OCI-LY7 (cell line): Measurements from ENCODE around the gene ALK. TPM values are rescaled to one million over a fixed set of nuclear protein-coding genes. Genes with fewer than 3 reads are reported as not detected.

ENCODE experiments used
- BruUV-seq: library from RNA; stranded (reverse); fragments of 400-500 nt; replicated peaks from 2 replicates; lab custom pipeline; 2021; lab: Mats Ljungman, UMichigan
- CTCF ChIA-PET: fragments of 300-600 bp; sonication (Branson Sonifier 250); formaldehyde crosslinking; loops from one replicate; lab custom pipeline; 2022; ENCODE audit warnings: antibody characterized with exemption; ENCODE audit not compliant: unreplicated experiment; lab: Charles Lee
- POLR2A ChIA-PET: fragments of 300-600 bp; sonication (Branson Sonifier 250); formaldehyde crosslinking; loops from one replicate; lab custom pipeline; 2022; ENCODE audit warnings: antibody characterized with exemption; lab: Charles Lee
- DNase-seq: peaks from one replicate; pipeline ENCODE4 v3.0.0-alpha.2; 2015; ENCODE audit warnings: low spot score
- H2AFZ ChIP-seq: fragments of 200-600 bp; sonication (generic), shearing (Covaris generic); 2 replicates; pipeline ENCODE4 v1.6.1; 2014; ENCODE audit warnings: mild to moderate bottlenecking, antibody characterized with exemption, low read length, moderate library complexity
- H3K27ac ChIP-seq: fragments of 200-600 bp; sonication (generic); 2 replicates; pipeline ENCODE4 v1.5.1; 2014; ENCODE audit warnings: mixed run types, low read depth, mild to moderate bottlenecking, moderate library complexity, low read length, inconsistent platforms; ENCODE audit not compliant: poor library complexity, severe bottlenecking
- H3K36me3 ChIP-seq: fragments of 200-600 bp; sonication (generic); 2 replicates; pipeline ENCODE4 v1.6.1; 2014; ENCODE audit warnings: mild to moderate bottlenecking, antibody characterized with exemption, low read length, moderate library complexity, mixed read lengths; ENCODE audit not compliant: insufficient read depth
- H3K4me1 ChIP-seq: fragments of 200-600 bp; sonication (generic); 2 replicates; pipeline ENCODE4 v1.5.1; 2014; ENCODE audit warnings: mild to moderate bottlenecking, low read length; ENCODE audit not compliant: insufficient read depth, poor library complexity, severe bottlenecking
- H3K4me2 ChIP-seq: fragments of 200-600 bp; sonication (generic); 2 replicates; pipeline ENCODE4 v1.6.1; 2014; ENCODE audit warnings: mild to moderate bottlenecking, low read length
- H3K4me3 ChIP-seq: fragments of 200-600 bp; sonication (generic); 2 replicates; pipeline ENCODE4 v1.5.1; 2014; ENCODE audit warnings: mild to moderate bottlenecking, low read depth, low read length; ENCODE audit not compliant: poor library complexity, severe bottlenecking
- H3K79me2 ChIP-seq: fragments of 200-600 bp; sonication (generic); 2 replicates; pipeline ENCODE4 v1.6.1; 2016; ENCODE audit warnings: low read depth, mild to moderate bottlenecking, low read length, moderate library complexity, mixed read lengths; ENCODE audit not compliant: insufficient read depth
- H3K9me2 ChIP-seq: fragments of 200-600 bp; sonication (generic); 2 replicates; pipeline ENCODE4 v1.6.1; 2016; ENCODE audit warnings: mild to moderate bottlenecking, low read length, mixed read lengths; ENCODE audit not compliant: insufficient read depth
- H3K9me3 ChIP-seq: fragments of 200-600 bp; sonication (generic); 2 replicates; pipeline ENCODE4 v1.6.1; 2014; ENCODE audit warnings: mild to moderate bottlenecking, mixed run types, low read length, mixed read lengths
- H4K20me1 ChIP-seq: fragments of 200-600 bp; sonication (generic); 2 replicates; pipeline ENCODE4 v1.6.1; 2014; ENCODE audit warnings: mild to moderate bottlenecking, antibody characterized with exemption, low read length, moderate library complexity, mixed read lengths; ENCODE audit not compliant: insufficient read depth
- CTCF ChIP-seq: fragments of 200-600 bp; sonication (generic); conservative IDR thresholded peaks from 2 replicates; pipeline ENCODE4 v1.5.1; 2014; ENCODE audit warnings: mild to moderate bottlenecking, antibody characterized with exemption, low read length, moderate library complexity, mixed read lengths
- EZH2phosphoT487 ChIP-seq: fragments of 200-600 bp; sonication (generic); IDR thresholded peaks from 2 replicates; pipeline ENCODE4 v1.6.1; 2018; ENCODE audit warnings: low read depth, borderline replicate concordance, mild to moderate bottlenecking, mixed run types, antibody characterized with exemption, low read length, moderate library complexity, mixed read lengths
- intact Hi-C: fragments of 100-400 bp; cut with micrococcal nuclease; formaldehyde crosslinking; loops from one replicate; pipeline ENCODE4 v1.10.0; 2022; ENCODE audit not compliant: unreplicated experiment
- total RNA-seq, 2 experiments: library from RNA; depleted of rRNA in 1 of 2; stranded (reverse); fragments of >200 nt in 1 of 2; shearing (Covaris generic) in 1 of 2; gene quantifications; 2 replicates each; pipeline ENCODE4 v1.2.3, GENCODE V29; 2014 to 2022

ALK gene
- total RNA-seq, 2 experiments from 2014 or later = 0.09 TPM; not detected in 1

GRCh38 chr2:29269765-29270109 lies 651.6 kb downstream of the ALK start:
- no peak for DNase-seq
- ChIA-PET POLR2A (no interaction called here), CTCF (no interaction called here)
- Histone ChIP-seq H3K9me3 (no peaks in the 10 kb centered on the region), H3K27ac (no peak overlapping the region), H2AFZ (no peak overlapping the region), H3K4me3 (no peak overlapping the region), H3K79me2 (no peaks in the 10 kb centered on the region), H3K4me2 (no peak overlapping the region), H3K36me3 (no peaks in the 10 kb centered on the region), H3K9me2 (no peaks in the 10 kb centered on the region), H3K4me1 (no peaks in the 10 kb centered on the region), H4K20me1 (no peaks in the 10 kb centered on the region; the same call in 1 of the 2 replicates)
- no TSS peak for BruUV-seq
- intact Hi-C loops = no loop called here
- TF ChIP-seq EZH2phosphoT487 (no peak), CTCF (no peak)

GRCh38 chr2:29269095-29269764 lies 652.2 kb downstream of the ALK start:
- no peak overlapping the region for H3K27ac ChIP-seq
- no TSS peak for BruUV-seq
- CTCF ChIA-PET = no interaction called here
- no peaks in the 10 kb centered on the region; the same call in 1 of the 2 replicates for H4K20me1 ChIP-seq
- no peak for DNase-seq
- no peak overlapping the region for H2AFZ ChIP-seq
- H3K4me2 ChIP-seq = no peak overlapping the region
- no peaks in the 10 kb centered on the region for H3K36me3 ChIP-seq
- H3K9me2 ChIP-seq = no peaks in the 10 kb centered on the region
- intact Hi-C loops = no loop called here
- H3K4me1 ChIP-seq = no peaks in the 10 kb centered on the region
- H3K79me2 ChIP-seq = no peaks in the 10 kb centered on the region
- H3K4me3 ChIP-seq = no peak overlapping the region
- POLR2A ChIA-PET = no interaction called here
- H3K9me3 ChIP-seq = no peaks in the 10 kb centered on the region
- no peak for TF ChIP-seq CTCF
- no peak for TF ChIP-seq EZH2phosphoT487

- no peak overlapping the region for H3K4me2 ChIP-seq
- no peak overlapping the region for H2AFZ ChIP-seq
- H3K36me3 ChIP-seq = no peaks in the 10 kb centered on the region
- no peaks in the 10 kb centered on the region for H3K4me1 ChIP-seq
- no peaks in the 10 kb centered on the region for H3K9me3 ChIP-seq
- intact Hi-C loops = no loop called here
- H3K27ac ChIP-seq = no peak overlapping the region
- ChIA-PET POLR2A (no interaction called here), CTCF (no interaction called here)
- no peaks in the 10 kb centered on the region for H3K79me2 ChIP-seq
- DNase-seq = no peak
- no peaks in the 10 kb centered on the region; the same call in 1 of the 2 replicates for H4K20me1 ChIP-seq
- H3K9me2 ChIP-seq = no peaks in the 10 kb centered on the region
- TF ChIP-seq EZH2phosphoT487 (no peak), CTCF (no peak)
- BruUV-seq = no TSS peak
- no peak overlapping the region for H3K4me3 ChIP-seq
These were observed 653.7 kb downstream of the ALK start for GRCh38 chr2:29267720-29268119.
